GM20000 (cell line): Measurements from ENCODE around the gene LIPC.

ENCODE experiments used
- DNase-seq: peaks from one replicate; pipeline ENCODE4 v3.0.0; 2012; ENCODE audit warnings: low spot score
- TF ChIP-seq, protein P1 (sequence below): IDR thresholded peaks from 2 replicates; pipeline ENCODE4 v1.5.1; 2012; ENCODE audit warnings: mild to moderate bottlenecking, control low read depth; ENCODE audit errors: extremely low read depth, missing control alignments

Gene LIPC

DNA sequence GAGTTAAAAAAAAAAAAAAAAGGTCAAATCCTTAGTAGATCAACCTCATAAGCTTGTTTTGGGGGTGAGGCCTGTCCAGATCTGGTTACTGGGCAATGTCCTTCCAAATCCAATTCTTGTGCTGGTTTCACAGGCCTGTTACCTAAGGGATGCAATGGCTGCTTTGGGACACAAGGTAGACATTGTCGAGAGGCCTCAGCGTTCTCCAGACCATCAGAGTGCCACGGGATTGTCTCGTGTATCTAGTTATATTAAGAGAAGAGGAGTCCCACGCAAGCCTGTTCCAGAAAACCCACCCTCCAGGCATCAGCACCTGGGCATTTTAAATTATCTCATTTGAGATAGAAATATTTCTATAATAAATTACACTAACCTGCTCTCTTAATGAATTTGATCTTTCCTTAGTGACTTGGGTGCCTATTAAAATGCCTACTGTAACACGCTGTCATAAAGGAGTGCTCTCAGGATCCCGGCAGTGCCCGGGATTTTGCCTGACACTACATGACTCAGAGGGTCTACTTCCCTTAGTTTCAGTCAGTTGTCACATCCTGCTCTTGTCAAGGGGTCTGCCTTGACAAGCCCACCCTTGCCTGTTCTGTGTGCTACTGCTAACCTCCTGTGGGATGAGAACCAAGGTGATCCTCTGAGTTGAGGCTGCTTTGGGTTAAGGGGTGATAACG, 116.0 kb downstream of the LIPC start:
- TF ChIP-seq, protein P1, sequence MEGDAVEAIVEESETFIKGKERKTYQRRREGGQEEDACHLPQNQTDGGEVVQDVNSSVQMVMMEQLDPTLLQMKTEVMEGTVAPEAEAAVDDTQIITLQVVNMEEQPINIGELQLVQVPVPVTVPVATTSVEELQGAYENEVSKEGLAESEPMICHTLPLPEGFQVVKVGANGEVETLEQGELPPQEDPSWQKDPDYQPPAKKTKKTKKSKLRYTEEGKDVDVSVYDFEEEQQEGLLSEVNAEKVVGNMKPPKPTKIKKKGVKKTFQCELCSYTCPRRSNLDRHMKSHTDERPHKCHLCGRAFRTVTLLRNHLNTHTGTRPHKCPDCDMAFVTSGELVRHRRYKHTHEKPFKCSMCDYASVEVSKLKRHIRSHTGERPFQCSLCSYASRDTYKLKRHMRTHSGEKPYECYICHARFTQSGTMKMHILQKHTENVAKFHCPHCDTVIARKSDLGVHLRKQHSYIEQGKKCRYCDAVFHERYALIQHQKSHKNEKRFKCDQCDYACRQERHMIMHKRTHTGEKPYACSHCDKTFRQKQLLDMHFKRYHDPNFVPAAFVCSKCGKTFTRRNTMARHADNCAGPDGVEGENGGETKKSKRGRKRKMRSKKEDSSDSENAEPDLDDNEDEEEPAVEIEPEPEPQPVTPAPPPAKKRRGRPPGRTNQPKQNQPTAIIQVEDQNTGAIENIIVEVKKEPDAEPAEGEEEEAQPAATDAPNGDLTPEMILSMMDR: no peak
- no peak for DNase-seq

- TF ChIP-seq, protein P1: no peak
- no peak for DNase-seq
Measured at GRCh38 chr15:58548308-58549012, 116.7 kb downstream of the LIPC start.

- TF ChIP-seq, protein P1: no peak
- DNase-seq: no peak
Measured at GRCh38 chr15:58549013-58549784, 117.4 kb downstream of the LIPC start.

DNA sequence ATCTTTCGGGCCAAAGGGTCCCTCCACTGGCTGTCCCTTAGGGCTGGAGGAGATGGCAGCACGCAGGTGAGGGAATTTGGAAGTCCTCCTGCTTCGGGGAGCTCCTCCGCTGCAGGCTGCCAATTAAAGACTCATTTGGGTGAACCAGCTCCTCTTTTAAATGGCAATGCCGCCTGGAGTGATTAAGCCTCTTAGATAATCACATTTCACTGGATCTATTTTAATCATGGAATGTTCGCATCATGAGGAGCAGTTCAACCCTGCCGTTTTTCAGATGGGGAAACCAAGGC, 117.9 kb downstream of the LIPC start:
- DNase-seq: no peak
- TF ChIP-seq, protein P1: no peak

GRCh38 chr15:58551084-58551763, 119.4 kb downstream of the LIPC start:
- TF ChIP-seq, protein P1: no peak
- DNase-seq: no peak

DNA sequence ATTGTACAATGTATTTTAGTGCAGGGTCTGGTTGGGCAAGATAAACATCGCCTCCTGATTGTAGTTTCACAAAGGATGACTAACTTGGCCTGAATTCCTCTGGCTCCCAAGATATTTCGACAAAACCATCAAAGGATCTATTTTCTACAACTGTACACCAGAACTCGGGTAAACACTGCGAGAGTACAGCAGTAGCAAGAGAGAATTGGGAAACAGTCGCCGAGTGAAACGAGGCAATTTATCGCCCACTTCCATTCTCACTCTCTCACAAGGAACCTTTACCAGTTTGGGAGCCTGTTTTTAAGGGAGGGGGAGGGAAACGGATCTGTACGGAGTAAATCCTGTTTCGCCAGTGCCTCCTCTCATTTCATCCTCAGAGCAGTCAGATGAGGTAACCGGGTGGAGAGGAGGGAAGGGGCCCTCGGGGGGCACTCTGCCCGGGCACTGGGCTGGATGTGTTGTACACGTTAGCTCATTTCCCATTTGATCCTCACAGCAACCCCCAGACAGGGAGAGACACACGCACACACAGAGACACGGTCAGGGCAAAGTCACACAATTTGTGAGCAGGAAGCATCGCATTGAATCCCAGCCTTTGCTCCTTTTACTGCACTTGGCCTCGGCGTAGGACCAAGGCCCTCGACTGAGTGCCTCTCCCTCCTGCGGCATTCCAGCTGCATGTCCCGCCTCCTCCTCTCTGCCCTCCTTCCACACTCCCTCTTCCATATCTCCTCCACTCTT, 120.1 kb downstream of the LIPC start:
- DNase-seq: no peak

More for the DNA sequence above, 120.1 kb downstream of the LIPC start:
- TF ChIP-seq, protein P1: no peak
